Fibroblast of mammary gland (primary cell): ENCODE data around the gene LRRC3.

ENCODE experiments used
- DNase-seq: peaks from one replicate; pipeline ENCODE4 v3.0.0-alpha.2; 2010; ENCODE audit warnings: low read depth
- H3K4me3 ChIP-seq: 2 replicates; pipeline ENCODE4 v1.5.1; 2011; ENCODE audit warnings: low read depth, mild to moderate bottlenecking, low read length, moderate library complexity; ENCODE audit not compliant: control insufficient read depth
- CTCF ChIP-seq: conservative IDR thresholded peaks from 2 replicates; pipeline ENCODE4 v1.5.1; 2011; ENCODE audit warnings: low read depth, low read length, inconsistent platforms; ENCODE audit not compliant: control insufficient read depth, insufficient read depth

LRRC3 gene

DNA sequence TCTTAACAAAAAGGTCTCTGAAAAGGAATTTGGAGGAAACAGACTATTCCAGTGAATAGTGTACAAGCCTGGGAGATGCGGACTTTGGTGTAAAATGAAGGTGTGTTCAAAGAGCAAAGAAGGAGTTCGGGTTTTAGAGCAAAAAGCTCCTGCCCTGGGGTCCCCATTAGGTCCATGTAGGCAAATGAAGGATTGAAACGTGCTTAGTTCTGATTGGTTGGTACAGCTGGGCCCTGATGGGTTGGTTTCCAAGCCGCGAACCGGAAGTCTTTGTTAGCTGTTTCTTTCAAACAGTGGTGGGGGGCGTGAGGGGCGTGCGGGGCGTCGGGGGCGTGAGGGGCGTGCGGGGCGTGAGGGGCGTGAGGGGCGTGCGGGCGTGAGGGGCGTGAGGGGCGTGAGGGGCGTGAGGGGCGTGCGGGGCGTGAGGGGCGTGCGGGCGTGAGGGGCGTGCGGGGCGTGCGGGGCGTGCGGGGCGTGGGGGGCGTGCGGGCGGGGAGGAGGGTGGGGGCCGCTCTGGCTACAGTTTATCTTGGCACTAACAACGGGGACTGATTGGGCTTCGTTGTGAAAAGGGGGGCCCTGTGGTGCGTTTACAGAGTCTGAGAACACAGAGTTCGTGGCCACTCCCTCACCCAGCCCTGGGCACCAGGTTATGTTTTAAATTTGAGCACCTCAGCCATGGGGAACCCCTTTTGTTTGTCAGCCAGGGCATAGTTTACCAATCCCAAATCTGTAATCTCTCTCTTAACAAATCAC lies 29.4 kb downstream of the LRRC3 start:
- no peak for DNase-seq
- no peak overlapping the region for H3K4me3 ChIP-seq
- no peak for TF ChIP-seq CTCF

DNA sequence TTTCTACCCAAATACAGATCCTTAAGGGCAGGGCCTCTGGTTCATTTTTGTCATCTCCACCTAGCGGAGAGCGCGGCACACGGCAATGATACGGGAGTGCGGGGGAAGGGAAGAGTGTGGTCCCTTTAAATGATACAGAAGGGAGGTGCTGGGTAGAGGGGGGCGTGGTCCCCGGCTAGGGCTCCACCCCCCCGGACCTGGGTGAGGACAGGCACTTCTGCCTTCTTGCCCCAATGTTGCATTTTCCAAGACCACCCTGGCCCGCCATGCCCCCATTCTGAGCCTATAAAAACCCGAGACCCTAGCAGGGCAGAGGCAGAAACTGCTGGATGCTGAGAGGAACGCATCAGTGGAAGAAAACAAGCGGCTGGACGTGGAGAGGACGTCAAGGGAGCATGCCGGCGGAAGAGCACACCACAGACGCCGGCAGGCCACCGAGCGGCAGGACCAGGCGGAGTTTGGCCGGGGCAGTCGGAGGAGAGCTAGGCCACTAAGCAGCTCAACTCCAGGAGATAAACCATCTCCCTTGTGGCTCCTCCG lies 30.0 kb downstream of the LRRC3 start:
- H3K4me3 ChIP-seq, result peak overlapping the region; percentile 12
- DNase-seq, result peak; percentile 36
- TF ChIP-seq CTCF, result peak; percentile 14

- peak overlapping the region; percentile 1 for H3K4me3 ChIP-seq
- TF ChIP-seq CTCF, result no peak
- DNase-seq, result no peak
Measured at GRCh38 chr21:44485796-44486195, 30.5 kb downstream of the LRRC3 start.

GRCh38 chr21:44486302-44486701 lies 31.0 kb downstream of the LRRC3 start:
- H3K4me3 ChIP-seq, result no peak overlapping the region
- TF ChIP-seq CTCF, result no peak
- no peak for DNase-seq

DNA sequence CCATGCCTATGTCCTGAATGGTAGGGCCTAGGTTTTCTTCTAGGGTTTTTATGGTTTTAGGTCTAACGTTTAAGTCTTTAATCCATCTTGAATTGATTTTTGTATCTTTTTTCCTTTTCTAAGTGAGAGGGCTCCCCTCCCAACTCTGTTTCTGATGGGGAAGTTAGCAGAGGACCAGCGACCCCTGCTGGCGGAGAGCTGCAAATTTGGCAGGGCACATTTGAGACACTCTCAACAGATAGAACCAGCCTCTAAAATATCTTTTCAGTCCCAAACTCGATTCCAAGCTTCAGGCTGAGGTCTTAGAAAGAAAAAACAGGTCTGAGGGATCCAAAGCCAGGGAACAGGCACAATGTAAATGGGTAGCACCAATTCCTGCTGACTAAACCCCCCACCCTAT lies 32.5 kb downstream of the LRRC3 start:
- H3K4me3 ChIP-seq, result no peak overlapping the region
- peak; percentile 67 for TF ChIP-seq CTCF
- DNase-seq, result peak; percentile 46

DNA sequence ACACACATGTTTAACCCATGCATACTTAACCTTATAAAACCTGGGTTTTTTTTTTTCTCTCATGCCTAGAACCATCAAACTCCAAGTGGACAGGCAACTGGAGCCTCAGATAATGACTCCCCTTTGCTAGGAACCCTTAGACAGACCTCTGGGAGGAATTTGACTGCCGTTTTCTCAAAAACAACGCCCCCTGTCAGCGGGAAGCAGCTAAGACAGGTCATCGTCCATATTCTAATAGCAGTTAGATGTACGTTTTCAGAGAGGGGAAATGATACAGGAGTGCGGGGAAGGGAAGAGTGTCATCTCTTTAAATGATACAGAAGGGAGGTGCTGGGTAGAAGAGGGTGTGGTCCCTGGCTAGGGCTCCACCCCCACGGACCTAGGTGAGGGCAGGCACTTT lies 34.7 kb downstream of the LRRC3 start:
- no peak for DNase-seq
- H3K4me3 ChIP-seq, result no peak overlapping the region
- peak; percentile 18 for TF ChIP-seq CTCF

GRCh38 chr21:44490405-44490804 lies 35.1 kb downstream of the LRRC3 start:
- TF ChIP-seq CTCF, result no peak

More at GRCh38 chr21:44490405-44490804, 35.1 kb downstream of the LRRC3 start:
- no peak for DNase-seq
- H3K4me3 ChIP-seq, result no peak overlapping the region
